Measurements from ENCODE around the gene NF2.

Gene NF2

DNA sequence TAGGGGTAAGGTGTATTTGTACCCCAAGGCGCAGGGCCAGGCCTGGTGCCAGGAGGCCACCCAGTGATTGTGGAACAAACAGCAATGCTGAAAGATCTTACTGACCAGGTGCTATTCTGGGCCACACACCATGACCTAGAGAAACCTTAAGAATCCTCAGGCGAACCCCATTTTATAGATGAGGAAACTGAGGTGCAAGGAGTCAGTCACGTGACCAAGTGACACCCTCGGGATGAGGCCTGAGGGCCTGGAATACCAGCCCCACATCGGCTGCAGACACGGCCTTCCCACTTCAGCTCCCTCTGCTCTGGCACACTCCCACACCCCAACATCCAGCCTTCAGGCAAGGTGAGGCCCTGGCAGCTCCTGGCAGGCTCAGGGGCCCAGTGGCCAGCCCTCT is 129.4 kb downstream of the NF2 start:
- H3K27ac ChIP-seq: no peak overlapping the region
- TF ChIP-seq, protein P1, sequence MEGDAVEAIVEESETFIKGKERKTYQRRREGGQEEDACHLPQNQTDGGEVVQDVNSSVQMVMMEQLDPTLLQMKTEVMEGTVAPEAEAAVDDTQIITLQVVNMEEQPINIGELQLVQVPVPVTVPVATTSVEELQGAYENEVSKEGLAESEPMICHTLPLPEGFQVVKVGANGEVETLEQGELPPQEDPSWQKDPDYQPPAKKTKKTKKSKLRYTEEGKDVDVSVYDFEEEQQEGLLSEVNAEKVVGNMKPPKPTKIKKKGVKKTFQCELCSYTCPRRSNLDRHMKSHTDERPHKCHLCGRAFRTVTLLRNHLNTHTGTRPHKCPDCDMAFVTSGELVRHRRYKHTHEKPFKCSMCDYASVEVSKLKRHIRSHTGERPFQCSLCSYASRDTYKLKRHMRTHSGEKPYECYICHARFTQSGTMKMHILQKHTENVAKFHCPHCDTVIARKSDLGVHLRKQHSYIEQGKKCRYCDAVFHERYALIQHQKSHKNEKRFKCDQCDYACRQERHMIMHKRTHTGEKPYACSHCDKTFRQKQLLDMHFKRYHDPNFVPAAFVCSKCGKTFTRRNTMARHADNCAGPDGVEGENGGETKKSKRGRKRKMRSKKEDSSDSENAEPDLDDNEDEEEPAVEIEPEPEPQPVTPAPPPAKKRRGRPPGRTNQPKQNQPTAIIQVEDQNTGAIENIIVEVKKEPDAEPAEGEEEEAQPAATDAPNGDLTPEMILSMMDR (IDR thresholded peaks at IDR 0.05): no peak
- no peak for TF ChIP-seq ZFX (IDR thresholded peaks at IDR 0.05; ENCODE audit: borderline replicate concordance)

DNA sequence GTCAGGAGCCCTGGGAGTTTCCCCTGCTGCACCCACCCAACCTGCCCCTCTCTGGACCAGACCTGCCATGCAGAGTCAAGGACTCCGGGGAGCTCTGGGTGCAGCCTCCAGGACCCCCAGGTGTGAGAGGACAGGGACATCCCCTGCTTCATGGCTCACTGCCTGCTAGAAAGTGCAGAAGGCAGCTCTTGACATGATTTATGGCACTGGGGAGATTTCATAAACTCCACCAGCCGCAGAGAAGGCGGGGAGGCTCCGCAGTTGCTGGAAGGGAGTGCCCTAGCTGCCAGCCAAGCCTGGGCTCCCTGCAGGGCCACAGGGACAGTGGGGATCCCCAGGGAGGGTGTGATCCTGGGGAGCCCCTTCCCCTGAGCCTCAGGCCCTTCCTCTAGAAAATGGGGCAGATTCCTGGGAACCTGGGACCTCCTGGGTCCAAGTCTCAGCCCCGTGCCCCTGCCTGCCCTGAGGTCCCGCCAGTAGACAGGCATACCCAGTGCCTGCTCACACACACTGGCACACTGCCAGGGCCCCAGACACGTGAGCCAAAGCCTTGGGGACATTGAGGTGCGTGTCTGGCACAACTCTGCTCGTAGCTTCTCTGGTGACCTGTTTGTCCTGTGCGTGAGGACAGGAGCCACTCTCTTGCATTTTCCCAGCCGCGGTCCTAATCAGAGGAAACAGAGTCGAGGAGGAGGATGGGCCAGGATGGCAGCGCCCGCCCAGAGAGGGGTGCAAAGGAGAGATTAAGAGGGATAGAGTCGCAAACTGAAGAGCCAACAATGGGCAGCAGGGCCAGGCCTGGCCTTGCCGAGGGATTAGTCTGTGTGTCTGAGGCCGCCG is 130.1 kb downstream of the NF2 start:
- no peak for TF ChIP-seq ZFX (IDR thresholded peaks at IDR 0.05; ENCODE audit: borderline replicate concordance)
- TF ChIP-seq, protein P1 (IDR thresholded peaks at IDR 0.05): no peak

DNA sequence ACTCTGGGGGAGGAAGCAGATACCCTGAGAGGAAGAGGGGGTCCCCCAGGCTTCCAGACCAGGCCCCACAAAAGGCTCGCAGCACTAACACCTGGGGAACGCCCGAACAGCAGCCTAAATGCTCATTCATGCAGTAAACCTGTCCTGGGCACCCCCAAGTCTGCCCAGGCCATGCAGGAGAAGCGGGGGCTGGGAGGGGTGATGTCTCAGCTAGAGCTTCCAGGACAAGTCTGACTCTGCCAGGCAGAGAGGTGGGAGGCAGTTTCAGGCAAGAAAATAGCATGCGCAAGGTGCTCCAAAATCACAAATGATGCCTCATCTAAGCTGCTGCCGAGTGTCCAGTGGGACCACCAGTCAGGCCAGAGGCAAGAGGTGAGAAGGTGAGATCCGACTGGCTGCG is 131.0 kb downstream of the NF2 start:
- TF ChIP-seq, protein P1 (IDR thresholded peaks at IDR 0.05): no peak
- no peak for TF ChIP-seq ZFX (IDR thresholded peaks at IDR 0.05; ENCODE audit: borderline replicate concordance)
- H3K27ac ChIP-seq: no peak overlapping the region

More for the DNA sequence above, 130.1 kb downstream of the NF2 start:
- H3K27ac ChIP-seq: no peak overlapping the region

DNA sequence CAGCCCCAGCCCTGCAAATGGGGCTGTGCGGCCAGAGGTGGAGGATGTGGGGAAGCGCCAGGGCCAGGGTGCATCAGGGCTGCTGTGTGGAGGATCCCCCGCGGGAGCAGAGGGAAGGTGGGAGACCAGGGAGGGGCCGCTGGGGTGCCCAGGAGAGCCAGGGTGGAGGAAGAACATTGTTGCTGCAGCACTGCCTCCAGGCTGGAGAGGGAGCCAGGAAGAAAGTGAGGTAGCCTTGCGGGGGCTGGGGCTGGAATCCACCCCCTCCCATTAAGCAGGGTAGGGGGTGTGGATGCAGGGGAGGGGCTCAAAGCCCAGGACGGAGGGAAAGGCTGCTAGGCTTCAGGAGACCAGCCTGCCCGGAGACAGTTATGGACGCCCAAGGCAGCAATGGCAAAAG is 131.4 kb downstream of the NF2 start:
- no peak overlapping the region for H3K27ac ChIP-seq
- TF ChIP-seq, protein P1 (IDR thresholded peaks at IDR 0.05): no peak
- no peak for TF ChIP-seq ZFX (IDR thresholded peaks at IDR 0.05; ENCODE audit: borderline replicate concordance)

- no peak overlapping the region for H3K27ac ChIP-seq
- TF ChIP-seq, protein P1 (IDR thresholded peaks at IDR 0.05): no peak
- no peak for TF ChIP-seq ZFX (IDR thresholded peaks at IDR 0.05; ENCODE audit: borderline replicate concordance)
Measured at GRCh38 chr22:29735416-29735815, 132.0 kb downstream of the NF2 start.

DNA sequence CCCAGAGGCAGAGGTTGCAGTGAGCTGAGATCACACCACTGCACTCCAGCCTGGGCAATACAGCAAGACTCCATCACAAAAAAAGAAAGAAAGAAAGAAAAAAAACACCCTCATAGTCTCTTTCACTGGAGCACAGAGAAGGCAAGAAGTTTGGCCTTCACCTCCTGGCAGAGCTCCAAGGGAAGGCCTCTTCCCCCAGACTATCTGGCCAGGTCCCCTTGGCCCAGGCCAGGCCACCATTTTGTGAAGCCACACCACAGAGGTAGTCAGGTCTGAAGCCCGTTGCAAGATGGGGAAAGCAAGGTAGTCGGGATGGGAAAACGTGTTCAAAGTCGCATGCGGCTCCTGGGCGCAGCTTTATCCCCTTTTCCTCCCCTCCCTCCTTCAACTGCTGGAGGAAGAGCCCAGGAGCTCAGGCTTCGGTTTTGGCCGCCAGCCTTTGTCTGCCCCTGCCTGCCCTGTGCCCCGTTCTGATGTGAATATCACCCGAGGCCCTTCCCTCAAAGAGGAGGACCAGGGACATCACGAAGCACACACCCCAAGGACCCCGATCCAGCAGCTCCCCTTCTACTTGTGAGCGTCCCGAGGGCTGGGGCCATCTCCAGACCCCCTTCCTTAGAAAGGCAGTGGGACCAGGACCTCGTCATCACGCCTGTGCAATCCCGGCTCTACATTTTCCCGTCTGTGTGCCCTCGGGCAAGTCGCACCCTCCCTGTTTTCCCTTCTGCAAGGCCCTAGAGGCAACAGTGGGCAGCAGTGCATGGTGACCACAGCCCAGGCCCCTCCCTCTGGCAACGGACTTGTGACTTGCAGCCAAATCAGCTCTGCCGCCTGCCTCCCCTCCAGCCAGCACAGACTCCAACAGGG is 134.1 kb downstream of the NF2 start:
- TF ChIP-seq ZFX (IDR thresholded peaks at IDR 0.05; ENCODE audit: borderline replicate concordance): no peak
- TF ChIP-seq, protein P1 (IDR thresholded peaks at IDR 0.05): no peak

More for the DNA sequence above, 134.1 kb downstream of the NF2 start:
- no peak overlapping the region for H3K27ac ChIP-seq
